GM10248 (cell line): Measurements from ENCODE around the gene PASD1.

Source experiments
- CTCF ChIA-PET: fragments of 300-600 bp; sonication (Branson Sonifier 250); formaldehyde crosslinking; extraction: SDS; loops from one replicate; lab custom pipeline; 2021; ENCODE audit warnings: antibody characterized with exemption; lab: Yijun Ruan, JAX
- POLR2A ChIA-PET: fragments of 350-650 bp; sonication (Branson Sonifier 250); formaldehyde crosslinking; extraction: SDS; loops from one replicate; lab custom pipeline; 2020; ENCODE audit warnings: antibody characterized with exemption; lab: Yijun Ruan, JAX
- DNase-seq: peaks from one replicate; pipeline ENCODE4 v3.0.0; 2012; ENCODE audit errors: extremely low spot score
- TF ChIP-seq, protein P1 (sequence below): IDR thresholded peaks from 2 replicates; pipeline ENCODE4 v1.5.1; 2012; ENCODE audit warnings: mild to moderate bottlenecking, low read depth; ENCODE audit errors: extremely low read depth, missing control alignments, control extremely low read depth

The PASD1 gene

GRCh38 chrX:151724563-151725337 lies 161.3 kb downstream of the PASD1 start:
- DNase-seq = no peak
- POLR2A ChIA-PET = no interaction called here
- CTCF ChIA-PET = no interaction called here
- TF ChIP-seq, protein P1, sequence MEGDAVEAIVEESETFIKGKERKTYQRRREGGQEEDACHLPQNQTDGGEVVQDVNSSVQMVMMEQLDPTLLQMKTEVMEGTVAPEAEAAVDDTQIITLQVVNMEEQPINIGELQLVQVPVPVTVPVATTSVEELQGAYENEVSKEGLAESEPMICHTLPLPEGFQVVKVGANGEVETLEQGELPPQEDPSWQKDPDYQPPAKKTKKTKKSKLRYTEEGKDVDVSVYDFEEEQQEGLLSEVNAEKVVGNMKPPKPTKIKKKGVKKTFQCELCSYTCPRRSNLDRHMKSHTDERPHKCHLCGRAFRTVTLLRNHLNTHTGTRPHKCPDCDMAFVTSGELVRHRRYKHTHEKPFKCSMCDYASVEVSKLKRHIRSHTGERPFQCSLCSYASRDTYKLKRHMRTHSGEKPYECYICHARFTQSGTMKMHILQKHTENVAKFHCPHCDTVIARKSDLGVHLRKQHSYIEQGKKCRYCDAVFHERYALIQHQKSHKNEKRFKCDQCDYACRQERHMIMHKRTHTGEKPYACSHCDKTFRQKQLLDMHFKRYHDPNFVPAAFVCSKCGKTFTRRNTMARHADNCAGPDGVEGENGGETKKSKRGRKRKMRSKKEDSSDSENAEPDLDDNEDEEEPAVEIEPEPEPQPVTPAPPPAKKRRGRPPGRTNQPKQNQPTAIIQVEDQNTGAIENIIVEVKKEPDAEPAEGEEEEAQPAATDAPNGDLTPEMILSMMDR = no peak

DNA sequence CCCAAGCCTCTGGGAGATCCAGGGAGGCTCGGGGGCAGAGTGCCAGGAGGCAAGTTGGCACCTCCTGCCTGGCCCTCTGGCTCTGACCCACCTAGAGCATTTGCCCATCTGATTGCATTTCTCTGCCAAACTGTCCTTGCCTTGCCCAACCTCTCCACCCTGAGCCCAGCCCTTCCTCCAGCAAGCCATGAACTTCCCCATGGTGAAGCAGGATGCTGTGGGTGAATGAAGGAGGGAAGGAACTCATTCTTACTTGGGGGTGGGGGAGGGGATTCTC lies 161.8 kb downstream of the PASD1 start:
- ChIA-PET CTCF (no interaction called here), POLR2A (no interaction called here)
- no peak for DNase-seq
- TF ChIP-seq, protein P1 = no peak
